H1 (cell line): Measurements from ENCODE around the gene TEKT3. TPM values are rescaled to one million over a fixed set of nuclear protein-coding genes. Genes with fewer than 3 reads are reported as not detected.

Experiments
- CTCF ChIA-PET: fragments of 300-600 bp; sonication (Branson Sonifier 250); formaldehyde crosslinking; loops from one replicate; lab custom pipeline; 2021; ENCODE audit not compliant: partially characterized antibody; lab: Charles Lee
- POLR2A ChIA-PET: fragments of 300-600 bp; sonication (Branson Sonifier 250); formaldehyde crosslinking; loops from one replicate; lab custom pipeline; 2021; ENCODE audit warnings: inconsistent platforms; ENCODE audit not compliant: partially characterized antibody; lab: Charles Lee
- DNase-seq, 2 experiments: peaks; one replicate each; pipeline versions ENCODE4 v3.0.0 to v3.0.0-alpha.2; 2010 to 2022; ENCODE audit warnings: low spot score in 2 of 2, low read depth in 1 of 2, mixed read lengths in 1 of 2
- FAIRE-seq: peaks from 2 replicates; lab custom pipeline; 2011; peaks lifted over from hg19 to GRCh38; lab: Jason Lieb, UNC
- H2AFZ ChIP-seq: 2 replicates; pipeline ENCODE4 v1.8.1; 2012; ENCODE audit warnings: low read length, inconsistent platforms
- H2AK5ac ChIP-seq: 2 replicates; pipeline ENCODE4 v1.6.1; 2013; ENCODE audit warnings: low read depth, low read length
- H2BK120ac ChIP-seq: replicated peaks from 2 replicates; pipeline ENCODE3; 2013; ENCODE audit warnings: low read depth, low read length, inconsistent platforms
- H2BK12ac ChIP-seq: 2 replicates; pipeline ENCODE4 v1.6.1; 2013; ENCODE audit warnings: low read depth, low read length
- H2BK15ac ChIP-seq: 2 replicates; pipeline ENCODE4 v1.6.1; 2013; ENCODE audit warnings: low read length
- H2BK20ac ChIP-seq: 2 replicates; pipeline ENCODE4 v1.6.1; 2013; ENCODE audit warnings: low read length
- H2BK5ac ChIP-seq: 2 replicates; pipeline ENCODE4 v1.6.1; 2013; ENCODE audit warnings: low read depth, low read length
- H3K14ac ChIP-seq: 2 replicates; pipeline ENCODE4 v1.6.1; 2013; ENCODE audit warnings: inconsistent platforms; ENCODE audit not compliant: insufficient read length
- H3K18ac ChIP-seq: 2 replicates; pipeline ENCODE4 v1.6.1; 2013; ENCODE audit warnings: low read length; ENCODE audit errors: extremely low read depth
- H3K23ac ChIP-seq: 2 replicates; pipeline ENCODE4 v1.6.1; 2013; ENCODE audit warnings: inconsistent platforms; ENCODE audit not compliant: insufficient read length
- H3K23me2 ChIP-seq: 2 replicates; pipeline ENCODE4 v1.6.1; 2013; ENCODE audit warnings: low read depth, low read length
- H3K27ac ChIP-seq: 2 replicates; pipeline ENCODE4 v1.6.1; 2011; ENCODE audit warnings: low read depth, low read length, inconsistent platforms
- H3K27me3 ChIP-seq, 4 experiments: replicated peaks in 1 of 4; 1 replicate in 1 of 4; 2 replicates in 3 of 4; pipeline versions ENCODE4 v1.6.1 to v1.8.1; 2011 to 2013; ENCODE audit warnings: low read length in 3 of 4, mild to moderate bottlenecking in 3 of 4, inconsistent platforms in 2 of 4, mixed read lengths in 2 of 4, moderate library complexity in 1 of 4; ENCODE audit not compliant: control insufficient read depth in 3 of 4, insufficient read depth in 3 of 4; ENCODE audit errors: extremely low read depth in 1 of 4
- H3K36me3 ChIP-seq, 4 experiments: 2 replicates each; pipeline versions ENCODE4 v1.6.1 to v1.8.1; 2011 to 2013; ENCODE audit warnings: mild to moderate bottlenecking in 4 of 4, low read length in 3 of 4, moderate library complexity in 2 of 4, control low read depth in 1 of 4, inconsistent platforms in 1 of 4; ENCODE audit not compliant: insufficient read depth in 4 of 4, control insufficient read depth in 2 of 4
- H3K4ac ChIP-seq: replicated peaks from 2 replicates; pipeline ENCODE3; 2013; ENCODE audit warnings: low read length, low read depth, mixed read lengths, inconsistent platforms; ENCODE audit not compliant: insufficient read length
- H3K4me1 ChIP-seq, 4 experiments: replicated peaks in 1 of 4; 1 replicate in 1 of 4; 2 replicates in 3 of 4; pipeline versions ENCODE4 v1.6.1 to v1.8.1; 2011 to 2013; ENCODE audit warnings: low read length in 3 of 4, inconsistent platforms in 2 of 4, mixed read lengths in 1 of 4; ENCODE audit not compliant: insufficient read depth in 4 of 4, control insufficient read depth in 3 of 4
- H3K4me2 ChIP-seq, 2 experiments: 2 replicates each; pipeline versions ENCODE4 v1.6.1 to v1.8.1; 2011 to 2013; ENCODE audit warnings: low read depth in 2 of 2, low read length in 2 of 2, control low read depth in 1 of 2, inconsistent platforms in 1 of 2, mild to moderate bottlenecking in 1 of 2; ENCODE audit not compliant: insufficient read depth in 1 of 2
- H3K4me3 ChIP-seq, 4 experiments: fragments of 200-600, 300-600 bp in 1 of 4; sonication (generic), shearing (Covaris generic), sonication (Bioruptor Twin) in 1 of 4; 2 replicates each; pipeline versions ENCODE4 v1.5.1 to v1.8.1; 2011 to 2016; ENCODE audit warnings: low read length in 4 of 4, low read depth in 3 of 4, control low read depth in 2 of 4, inconsistent platforms in 2 of 4, mild to moderate bottlenecking in 2 of 4, mixed read lengths in 1 of 4, moderate library complexity in 1 of 4; ENCODE audit not compliant: insufficient read depth in 2 of 4; ENCODE audit errors: extremely low read depth in 1 of 4
- H3K56ac ChIP-seq: replicated peaks from 2 replicates; pipeline ENCODE3; 2013; ENCODE audit warnings: low read depth, mild to moderate bottlenecking, mixed read lengths, low read length, inconsistent platforms; ENCODE audit not compliant: insufficient read length
- H3K79me1 ChIP-seq: 2 replicates; pipeline ENCODE4 v1.6.1; 2013; ENCODE audit warnings: low read depth, low read length, control low read depth
- H3K79me2 ChIP-seq, 2 experiments: 2 replicates each; pipeline versions ENCODE4 v1.6.1 to v1.8.1; 2012 to 2013; ENCODE audit warnings: low read length in 2 of 2, mild to moderate bottlenecking in 2 of 2, inconsistent platforms in 1 of 2; ENCODE audit not compliant: insufficient read depth in 2 of 2, control insufficient read depth in 1 of 2
- H3K9ac ChIP-seq, 4 experiments: replicated peaks in 1 of 4; 1 replicate in 1 of 4; 2 replicates in 3 of 4; pipeline versions ENCODE4 v1.6.1 to v1.8.1; 2011 to 2013; ENCODE audit warnings: low read depth in 3 of 4, low read length in 3 of 4, control low read depth in 2 of 4, mild to moderate bottlenecking in 2 of 4, moderate library complexity in 2 of 4, inconsistent platforms in 1 of 4; ENCODE audit errors: extremely low read depth in 1 of 4
- H3K9me3 ChIP-seq, 2 experiments: 2 replicates each; pipeline versions ENCODE4 v1.6.1 to v1.8.1; 2012 to 2013; ENCODE audit warnings: mild to moderate bottlenecking in 2 of 2, moderate library complexity in 2 of 2, control low read depth in 1 of 2, inconsistent platforms in 1 of 2, low read depth in 1 of 2, low read length in 1 of 2, mixed read lengths in 1 of 2; ENCODE audit not compliant: insufficient read depth in 2 of 2
- H4K20me1 ChIP-seq, 2 experiments: replicated peaks in 1 of 2; 2 replicates each; pipeline versions ENCODE3 to v1.8.1; 2011 to 2013; ENCODE audit warnings: inconsistent platforms in 2 of 2, low read length in 2 of 2, mild to moderate bottlenecking in 1 of 2; ENCODE audit not compliant: insufficient read depth in 2 of 2, control insufficient read depth in 1 of 2
- H4K5ac ChIP-seq: 2 replicates; pipeline ENCODE4 v1.6.1; 2013; ENCODE audit warnings: low read length, low read depth, mixed read lengths, inconsistent platforms; ENCODE audit not compliant: insufficient read length
- H4K8ac ChIP-seq: 2 replicates; pipeline ENCODE4 v1.8.0; 2013; ENCODE audit warnings: mild to moderate bottlenecking, moderate library complexity, low read length, inconsistent platforms; ENCODE audit not compliant: insufficient read depth; ENCODE audit errors: extremely low read depth
- H4K91ac ChIP-seq: replicated peaks from 2 replicates; pipeline ENCODE3; 2013; ENCODE audit warnings: low read length, mixed read lengths, inconsistent platforms; ENCODE audit not compliant: insufficient read length
- ATF2 ChIP-seq: IDR thresholded peaks from 2 replicates; pipeline ENCODE4 v1.6.1; 2012; ENCODE audit warnings: low read length, inconsistent platforms
- RFX5 ChIP-seq: IDR thresholded peaks from 2 replicates; pipeline ENCODE4 v1.6.1; 2011; ENCODE audit warnings: low read depth, low read length, improper control_type of control experiment, borderline replicate concordance
- WGBS, 2 experiments: shearing (Covaris generic) in 1 of 2; methylation state at CpG; one replicate each; pipeline versions ENCODE4 v1.1.6 to v1.1.7; 2013 to 2015; ENCODE audit warnings: low lambda C conversion rate in 2 of 2, mixed read lengths in 2 of 2, inconsistent platforms in 1 of 2, low coverage in 1 of 2, missing lambda C conversion rate in 1 of 2; ENCODE audit not compliant: insufficient replicate concordance in 2 of 2, insufficient coverage in 1 of 2, insufficient read length in 1 of 2; ENCODE audit errors: extremely low coverage in 1 of 2, missing lambda C conversion rate in 1 of 2; 5-methylcytosine and 5-hydroxymethylcytosine counted together
- polyA plus RNA-seq, 7 experiments: library from polyadenylated mRNA; depleted of rRNA in 3 of 7; stranded (reverse) in 5 of 7; unstranded in 2 of 7; fragments of >200 nt in 5 of 7; fragments of 200-250 nt in 2 of 7; gene quantifications; 1 replicate in 5 of 7; 2 replicates in 1 of 7; 4 replicates in 1 of 7; pipeline versions ENCODE4 v1.2.1 to v1.2.3, GENCODE V29; 2011 to 2013; ENCODE audit warnings: missing spikeins in 2 of 7, mixed read lengths in 2 of 7
- total RNA-seq: library from RNA; stranded (reverse); fragmentation: NEBNext Ultra II Directional; extraction: Animal tissue kit (Norgen Biotek cat#: 25700); gene quantifications from 2 replicates; pipeline ENCODE4 v1.2.1, GENCODE V29; 2021

Gene TEKT3
- total and polyA plus RNA-seq, 2 of the 8 experiments (the other 6 are each of a cell fraction or from before 2014, with no cell fraction given) = 2.2 to 2.9 TPM

- Histone ChIP-seq H4K20me1 (no peaks in the 10 kb centered on the region), H3K56ac (no peak overlapping the region), H3K36me3 (no peaks in the 10 kb centered on the region), H2AFZ (no peak overlapping the region), H3K79me2 (no peaks in the 10 kb centered on the region), H3K9me3 (no peaks in the 10 kb centered on the region), H4K5ac (no peak overlapping the region), H4K91ac (no peak overlapping the region), H3K27me3 (peaks cover 0 to 1% (median 0%) of the 10 kb centered on the region in 4 experiments; a peak in 2 of 7 replicates), H3K23me2 (no peaks in the 10 kb centered on the region), H3K4me2 (no peak overlapping the region), H3K4ac (no peak overlapping the region), H2BK15ac (no peak overlapping the region), H3K4me3 (no peak overlapping the region), H2BK12ac (no peak overlapping the region), H2BK5ac (no peak overlapping the region), H2BK20ac (no peak overlapping the region), H2AK5ac (no peak overlapping the region), H3K79me1 (no peaks in the 10 kb centered on the region), H3K14ac (no peak overlapping the region), H3K23ac (no peak overlapping the region), H3K18ac (no peak overlapping the region), H3K9ac (no peak overlapping the region), H3K27ac (no peak overlapping the region), H3K4me1 (no peaks in the 10 kb centered on the region; a peak in 1 of 7 replicates), H2BK120ac (no peak overlapping the region), H4K8ac (no peak overlapping the region)
- ChIA-PET CTCF (interaction anchor here (0.7 to 0.8 kb wide), 2 partner anchors 12 to 1212 kb away, joined by 3 read pairs; no protein-coding TSS in a partner anchor), POLR2A (no interaction called here)
- 87% methylated on average over 5 of the region's 5 CpGs; no CpG with 5 or more reads in 1 of the 2 experiments for WGBS, 2 experiments
- no peak for FAIRE-seq
- no peak for DNase-seq
- TF ChIP-seq ATF2 (no peak), RFX5 (no peak)
Measured at GRCh38 chr17:15319452-15320010, 21.9 kb downstream of the TEKT3 start.
